ENCODE results near the gene PCDHGA6.
"Not testable (repeated sequence)": the region's sequence is repeated elsewhere in the genome, so short reads cannot be mapped to it uniquely, and the experiment has no call there.

PCDHGA6 gene

DNA sequence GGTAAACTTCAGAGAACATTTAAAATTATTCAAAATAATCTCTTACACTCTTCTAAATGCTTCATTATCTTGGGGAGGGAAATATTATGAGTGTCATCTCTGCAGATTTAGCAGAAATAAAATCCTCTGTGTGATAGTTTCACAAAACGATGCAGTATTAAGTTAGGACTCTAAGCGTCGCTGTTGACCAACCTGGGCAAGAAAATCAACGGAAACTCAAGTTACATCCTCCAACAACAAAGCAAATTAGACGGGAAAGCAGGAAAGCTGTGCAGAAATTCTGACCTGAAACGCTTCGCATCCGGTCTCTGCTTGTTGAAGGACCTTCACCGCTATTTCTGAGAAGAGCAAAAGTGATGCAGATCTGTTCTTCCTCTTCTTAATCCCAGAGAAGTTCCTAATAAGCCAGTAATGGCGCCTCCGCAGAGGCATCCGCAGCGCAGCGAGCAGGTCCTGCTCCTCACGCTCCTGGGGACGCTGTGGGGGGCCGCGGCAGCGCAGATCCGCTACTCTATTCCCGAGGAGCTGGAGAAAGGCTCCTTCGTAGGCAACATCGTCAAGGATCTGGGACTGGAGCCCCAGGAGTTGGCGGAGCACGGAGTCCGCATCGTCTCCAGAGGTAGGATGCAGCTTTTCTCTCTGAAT lies at the start of gene PCDHGA6:
TSS of gene PCDHGA6 (plus strand) at position 219 of the 645 bp plus-strand sequence. CDS start at position 412, 193 bp downstream.
- no peak for DNase-seq (ENCODE audit: low spot score)

DNA sequence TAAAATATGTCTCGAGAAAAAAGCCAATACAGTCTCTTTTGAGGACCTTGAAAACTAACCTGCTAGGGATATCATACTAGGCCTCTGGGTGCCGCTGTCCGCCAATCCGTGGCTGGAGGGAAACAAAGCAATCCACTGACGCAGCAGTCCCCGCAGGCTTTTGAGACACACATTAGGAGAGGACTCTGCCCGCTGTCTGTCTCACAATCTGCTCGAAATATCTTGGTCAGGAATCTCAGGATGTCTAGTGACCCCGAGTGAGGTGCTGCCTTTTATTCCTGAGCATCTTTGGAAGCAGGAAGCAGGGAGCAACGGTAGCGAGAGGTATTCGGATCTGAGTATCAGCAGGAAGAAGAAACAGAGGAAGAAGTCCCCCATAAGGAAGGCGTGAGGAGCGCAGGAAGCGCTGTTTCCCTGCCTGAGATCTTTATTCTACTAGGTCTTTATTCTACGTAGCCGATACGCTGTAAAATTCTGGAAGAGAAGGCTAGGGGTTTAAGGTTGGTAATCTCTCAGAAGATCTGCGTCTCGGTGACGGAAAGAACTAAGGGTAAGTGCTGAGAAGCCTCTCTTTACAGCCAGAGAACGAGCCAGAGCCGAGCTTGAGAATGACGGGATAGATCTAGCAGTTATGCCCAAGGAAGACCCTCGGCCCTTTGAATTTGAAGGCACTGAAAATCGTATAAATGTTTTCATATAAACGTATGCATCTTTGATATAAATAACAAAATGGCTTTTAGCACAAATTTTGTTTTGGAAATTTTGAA lies 47.4 kb upstream of the PCDHGA6 start:
- DNase-seq (ENCODE audit: low spot score), result peak; percentile 60

DNA sequence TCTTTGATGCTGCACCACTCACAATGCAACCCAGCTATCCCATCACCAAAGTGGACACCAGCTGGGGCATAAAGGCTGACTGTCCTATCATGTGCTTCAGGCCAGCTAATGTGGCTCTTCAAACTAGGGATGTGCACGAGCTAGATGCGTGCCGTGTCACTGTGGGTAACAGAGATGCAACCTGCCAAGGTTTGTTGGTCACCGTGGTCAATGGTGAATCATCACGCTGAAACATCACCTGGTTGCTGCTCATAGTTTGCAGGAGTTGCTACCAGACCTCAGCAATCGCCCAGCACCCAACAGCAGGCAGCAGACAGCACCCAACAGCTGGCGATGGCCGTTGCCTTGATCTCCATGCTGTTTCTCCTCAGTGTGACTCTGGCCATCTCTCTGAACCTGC lies 45.5 kb upstream of the PCDHGA6 start:
- no peak for DNase-seq (ENCODE audit: low spot score)

DNA sequence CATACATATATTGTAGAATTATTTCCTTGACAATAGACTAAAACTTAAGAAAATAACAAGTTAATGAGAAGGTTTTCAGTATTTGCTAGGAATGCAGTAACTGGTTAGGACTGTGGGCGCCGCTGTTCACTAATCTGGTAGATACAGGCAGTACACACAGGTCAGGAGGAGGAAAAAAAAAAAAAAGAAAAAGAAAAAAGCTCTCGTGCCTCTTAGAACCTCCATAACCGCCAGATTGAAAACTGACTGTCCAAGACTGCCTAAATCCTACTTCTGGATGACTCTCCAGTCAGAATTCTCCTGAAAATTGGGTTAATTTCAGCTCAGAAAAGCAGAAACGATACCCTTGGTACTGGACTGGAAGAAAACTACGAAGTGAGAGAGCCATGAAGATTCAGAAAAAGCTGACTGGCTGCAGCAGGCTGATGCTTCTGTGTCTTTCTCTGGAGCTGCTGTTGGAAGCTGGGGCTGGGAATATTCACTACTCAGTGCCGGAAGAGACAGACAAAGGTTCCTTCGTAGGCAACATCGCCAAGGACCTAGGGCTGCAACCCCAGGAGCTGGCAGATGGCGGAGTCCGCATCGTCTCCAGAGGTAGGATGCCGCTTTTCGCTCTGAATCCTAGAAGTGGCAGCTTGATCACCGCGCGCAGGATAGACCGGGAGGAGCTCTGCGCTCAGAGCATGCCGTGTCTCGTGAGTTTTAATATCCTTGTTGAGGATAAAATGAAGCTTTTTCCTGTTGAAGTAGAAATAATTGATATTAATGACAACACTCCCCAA lies 43.2 kb upstream of the PCDHGA6 start, which contains the start of gene PCDHGA1:
TSS of gene PCDHGA1 (plus strand) at position 216 of the 782 bp plus-strand sequence.
- peak; percentile 40 for DNase-seq (ENCODE audit: low spot score)

DNA sequence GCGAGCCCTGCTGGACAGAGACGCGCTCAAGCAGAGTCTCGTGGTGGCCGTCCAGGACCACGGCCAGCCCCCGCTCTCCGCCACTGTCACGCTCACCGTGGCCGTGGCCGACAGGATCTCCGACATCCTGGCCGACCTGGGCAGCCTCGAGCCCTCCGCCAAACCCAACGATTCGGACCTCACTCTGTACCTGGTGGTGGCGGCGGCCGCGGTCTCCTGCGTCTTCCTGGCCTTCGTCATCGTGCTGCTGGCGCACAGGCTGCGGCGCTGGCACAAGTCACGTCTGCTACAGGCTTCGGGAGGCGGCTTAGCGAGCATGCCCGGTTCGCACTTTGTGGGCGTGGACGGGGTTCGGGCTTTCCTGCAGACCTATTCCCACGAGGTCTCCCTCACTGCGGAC lies 41.1 kb upstream of the PCDHGA6 start:
- not testable (repeated sequence) for DNase-seq (ENCODE audit: low spot score)

DNA sequence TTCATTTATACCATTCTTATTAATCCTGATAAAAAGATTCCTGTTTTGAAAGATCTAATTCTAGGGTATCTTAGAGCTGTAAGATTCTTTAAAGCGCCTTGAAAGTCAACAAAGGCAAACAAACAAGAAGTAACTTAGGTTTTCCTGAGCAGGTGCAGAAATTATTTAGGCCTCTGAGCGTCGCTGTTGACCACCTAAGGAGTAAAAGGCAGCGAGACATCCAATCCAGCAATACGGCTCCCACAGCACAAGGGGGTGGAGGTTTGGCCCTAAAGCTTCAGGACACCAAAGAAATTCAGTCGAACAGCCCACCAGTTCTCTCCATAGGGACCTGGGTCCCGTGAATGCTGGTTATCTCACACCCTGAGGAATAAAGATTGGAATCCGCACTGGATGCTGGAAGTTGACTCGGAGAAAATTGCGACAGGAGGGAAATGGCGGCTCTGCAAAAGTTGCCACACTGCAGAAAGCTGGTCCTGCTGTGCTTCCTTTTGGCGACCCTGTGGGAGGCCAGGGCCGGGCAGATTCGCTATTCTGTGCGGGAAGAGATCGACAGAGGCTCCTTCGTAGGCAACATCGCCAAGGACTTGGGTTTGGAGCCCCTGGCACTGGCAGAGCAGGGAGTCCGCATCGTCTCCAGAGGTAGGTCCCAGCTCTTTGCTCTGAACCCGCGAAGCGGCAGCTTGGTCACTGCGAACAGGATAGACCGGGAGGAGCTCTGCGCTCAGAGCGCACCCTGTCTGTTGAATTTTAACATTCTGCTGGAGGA lies 35.0 kb upstream of the PCDHGA6 start, which contains the start of gene PCDHGA2:
TSS of gene PCDHGA2 (plus strand) at position 223 of the 769 bp plus-strand sequence.
- DNase-seq (ENCODE audit: low spot score), result peak; percentile 64

DNA sequence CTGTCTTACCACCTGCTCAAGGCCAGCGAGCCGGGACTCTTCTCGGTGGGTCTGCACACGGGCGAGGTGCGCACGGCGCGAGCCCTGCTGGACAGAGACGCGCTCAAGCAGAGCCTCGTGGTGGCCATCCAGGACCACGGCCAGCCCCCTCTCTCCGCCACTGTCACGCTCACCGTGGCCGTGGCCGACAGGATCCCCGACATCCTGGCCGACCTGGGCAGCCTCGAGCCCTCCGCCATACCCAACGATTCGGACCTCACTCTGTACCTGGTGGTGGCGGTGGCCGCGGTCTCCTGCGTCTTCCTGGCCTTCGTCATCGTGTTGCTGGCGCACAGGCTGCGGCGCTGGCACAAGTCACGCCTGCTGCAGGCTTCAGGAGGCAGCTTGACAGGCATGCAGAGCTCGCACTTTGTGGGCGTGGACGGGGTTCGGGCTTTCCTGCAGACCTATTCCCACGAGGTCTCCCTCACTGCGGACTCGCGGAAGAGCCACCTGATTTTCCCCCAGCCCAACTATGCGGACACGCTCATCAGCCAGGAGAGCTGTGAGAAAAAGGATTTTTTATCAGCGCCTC lies 32.8 kb upstream of the PCDHGA6 start:
- DNase-seq (ENCODE audit: low spot score), result not testable (repeated sequence)

DNA sequence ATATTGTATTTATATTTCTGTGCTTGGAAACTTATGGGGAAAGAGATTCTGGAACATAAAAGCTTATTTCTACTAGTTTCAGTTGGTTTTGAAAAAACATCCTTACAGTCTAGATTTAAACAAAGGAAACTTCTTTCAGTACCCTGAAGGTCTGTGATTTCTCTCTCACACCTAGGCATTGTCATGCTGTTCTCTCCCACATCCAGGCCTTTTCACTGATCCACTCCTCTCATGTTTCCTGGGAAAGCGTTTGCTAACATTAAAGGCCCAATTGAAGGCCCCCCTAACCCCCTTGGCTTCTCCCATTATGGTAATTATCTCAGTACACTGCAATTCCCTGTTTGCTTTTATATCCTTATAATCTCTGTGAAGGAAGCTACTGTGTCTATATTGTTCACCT lies 30.9 kb upstream of the PCDHGA6 start:
- no peak for DNase-seq (ENCODE audit: low spot score)

DNA sequence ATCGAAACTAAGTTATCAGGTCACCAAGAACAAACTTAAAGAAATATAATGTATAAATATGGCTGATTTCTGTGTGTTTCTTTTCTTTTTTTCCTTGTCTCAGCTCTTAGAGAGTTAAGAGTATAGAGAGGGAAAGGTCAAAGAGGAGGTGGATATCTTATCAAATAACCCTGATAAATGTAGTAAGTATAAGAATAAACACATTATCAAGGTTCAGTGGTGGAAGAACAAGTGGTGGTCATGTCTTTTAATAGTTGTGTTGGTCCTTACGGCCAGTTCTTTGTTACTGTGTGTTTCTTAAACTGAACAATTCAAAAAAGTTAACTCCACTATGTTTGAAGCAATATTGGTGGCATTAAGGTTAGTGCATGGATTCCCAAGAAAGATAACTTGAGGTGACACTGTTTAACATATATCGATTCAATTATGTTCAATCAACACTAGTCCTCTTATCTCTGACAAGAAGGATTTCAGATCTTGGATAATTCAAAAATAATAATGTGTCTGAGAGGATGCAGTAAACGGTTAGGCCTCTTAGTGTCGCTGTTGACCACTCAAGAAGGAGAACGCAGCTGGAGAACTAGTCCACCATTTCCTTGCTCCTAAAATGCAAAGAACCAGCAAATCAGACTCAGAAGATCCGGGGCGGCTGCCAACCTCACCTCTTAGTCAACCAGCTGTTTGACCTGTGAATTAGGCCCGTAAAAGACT lies 30.3 kb upstream of the PCDHGA6 start, which contains the start of gene PCDHGA3:
TSS of gene PCDHGA3 (plus strand) at position 588 of the 711 bp plus-strand sequence. CDS start 205 bp downstream, outside the sequence.
- peak; percentile 37 for DNase-seq (ENCODE audit: low spot score)

DNA sequence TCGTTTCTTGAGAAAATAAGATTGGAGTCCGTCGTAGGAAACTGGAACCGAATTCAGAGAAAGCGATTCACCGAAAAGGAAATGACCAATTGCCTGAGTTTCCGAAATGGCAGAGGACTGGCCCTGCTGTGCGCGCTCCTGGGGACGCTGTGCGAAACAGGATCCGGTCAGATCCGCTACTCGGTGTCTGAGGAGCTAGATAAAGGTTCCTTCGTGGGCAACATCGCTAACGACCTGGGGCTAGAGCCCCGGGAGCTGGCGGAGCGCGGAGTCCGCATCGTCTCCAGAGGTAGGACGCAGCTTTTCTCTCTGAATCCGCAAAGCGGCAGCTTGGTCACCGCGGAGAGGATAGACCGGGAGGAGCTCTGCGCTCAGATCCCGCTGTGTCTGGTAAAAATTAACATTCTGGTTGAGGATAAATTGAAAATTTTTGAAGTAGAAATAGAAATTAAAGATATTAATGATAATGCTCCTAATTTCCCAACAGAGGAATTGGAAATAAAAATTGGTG lies 29.7 kb upstream of the PCDHGA6 start:
- no peak for DNase-seq (ENCODE audit: low spot score)

DNA sequence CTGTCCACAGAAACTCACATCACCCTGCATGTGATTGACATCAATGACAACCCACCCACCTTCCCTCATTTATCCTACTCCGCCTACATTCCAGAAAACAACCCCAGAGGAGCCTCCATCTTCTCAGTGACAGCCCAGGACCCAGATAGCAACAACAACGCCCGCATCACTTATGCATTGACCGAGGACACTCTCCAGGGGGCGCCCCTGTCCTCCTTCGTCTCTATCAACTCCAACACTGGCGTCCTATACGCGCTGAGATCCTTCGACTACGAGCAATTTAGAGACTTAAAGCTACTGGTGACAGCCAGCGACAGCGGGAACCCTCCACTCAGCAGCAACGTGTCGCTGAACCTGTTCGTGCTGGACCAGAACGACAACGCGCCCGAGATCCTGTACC lies 28.4 kb upstream of the PCDHGA6 start:
- no peak for DNase-seq (ENCODE audit: low spot score)

DNA sequence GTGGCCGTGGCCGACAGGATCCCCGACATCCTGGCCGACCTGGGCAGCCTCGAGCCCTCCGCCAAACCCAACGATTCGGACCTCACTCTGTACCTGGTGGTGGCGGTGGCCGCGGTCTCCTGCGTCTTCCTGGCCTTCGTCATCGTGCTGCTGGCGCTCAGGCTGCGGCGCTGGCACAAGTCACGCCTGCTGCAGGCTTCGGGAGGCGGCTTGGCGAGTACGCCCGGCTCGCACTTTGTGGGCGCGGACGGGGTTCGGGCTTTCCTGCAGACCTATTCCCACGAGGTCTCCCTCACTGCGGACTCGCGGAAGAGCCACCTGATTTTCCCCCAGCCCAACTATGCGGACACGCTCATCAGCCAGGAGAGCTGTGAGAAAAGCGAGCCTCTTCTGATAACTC lies 27.7 kb upstream of the PCDHGA6 start:
- DNase-seq (ENCODE audit: low spot score), result not testable (repeated sequence)

DNA sequence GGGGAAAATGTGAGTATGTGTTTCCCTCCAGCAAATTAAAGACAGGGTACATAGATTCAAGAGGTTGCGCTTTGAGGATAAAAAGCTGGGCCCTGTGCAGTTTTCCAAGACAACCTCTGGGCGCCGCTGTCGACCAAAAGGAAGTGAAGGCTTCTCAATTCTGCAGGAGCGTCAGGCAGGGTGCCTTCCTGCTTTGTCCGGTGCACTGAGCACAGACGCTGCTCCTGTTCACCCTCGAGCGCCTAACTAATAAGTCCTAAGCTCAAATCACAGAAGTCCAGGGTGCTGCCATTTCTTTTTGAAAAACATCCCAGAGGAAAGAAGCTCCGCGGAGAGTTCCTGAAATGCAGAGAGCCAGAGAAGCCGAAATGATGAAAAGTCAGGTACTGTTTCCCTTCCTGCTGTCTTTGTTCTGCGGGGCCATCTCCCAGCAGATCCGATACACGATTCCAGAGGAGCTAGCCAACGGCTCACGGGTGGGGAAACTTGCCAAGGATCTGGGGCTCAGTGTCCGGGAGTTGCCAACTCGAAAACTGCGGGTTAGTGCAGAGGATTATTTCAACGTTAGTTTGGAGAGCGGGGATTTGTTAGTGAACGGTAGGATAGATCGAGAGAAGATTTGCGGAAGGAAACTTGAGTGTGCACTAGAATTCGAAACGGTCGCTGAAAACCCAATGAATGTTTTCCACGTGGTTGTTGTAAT lies 23.6 kb upstream of the PCDHGA6 start, which contains the start of gene PCDHGB1:
TSS of gene PCDHGB1 (plus strand) at position 183 of the 703 bp plus-strand sequence. CDS start at position 345, 162 bp downstream.
- DNase-seq (ENCODE audit: low spot score), result peak; percentile 74

DNA sequence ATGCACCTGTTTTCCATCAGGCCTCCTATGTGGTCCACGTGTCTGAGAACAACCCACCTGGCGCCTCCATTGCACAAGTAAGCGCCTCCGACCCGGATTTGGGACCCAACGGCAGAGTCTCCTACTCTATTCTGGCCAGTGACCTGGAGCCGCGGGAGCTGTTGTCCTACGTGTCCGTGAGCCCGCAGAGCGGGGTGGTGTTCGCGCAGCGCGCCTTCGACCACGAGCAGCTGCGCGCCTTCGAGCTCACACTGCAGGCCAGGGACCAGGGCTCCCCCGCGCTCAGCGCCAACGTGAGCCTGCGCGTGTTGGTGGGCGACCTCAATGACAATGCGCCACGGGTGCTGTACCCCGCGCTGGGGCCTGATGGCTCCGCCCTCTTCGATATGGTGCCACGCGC lies 22.1 kb upstream of the PCDHGA6 start:
- no peak for DNase-seq (ENCODE audit: low spot score)

DNA sequence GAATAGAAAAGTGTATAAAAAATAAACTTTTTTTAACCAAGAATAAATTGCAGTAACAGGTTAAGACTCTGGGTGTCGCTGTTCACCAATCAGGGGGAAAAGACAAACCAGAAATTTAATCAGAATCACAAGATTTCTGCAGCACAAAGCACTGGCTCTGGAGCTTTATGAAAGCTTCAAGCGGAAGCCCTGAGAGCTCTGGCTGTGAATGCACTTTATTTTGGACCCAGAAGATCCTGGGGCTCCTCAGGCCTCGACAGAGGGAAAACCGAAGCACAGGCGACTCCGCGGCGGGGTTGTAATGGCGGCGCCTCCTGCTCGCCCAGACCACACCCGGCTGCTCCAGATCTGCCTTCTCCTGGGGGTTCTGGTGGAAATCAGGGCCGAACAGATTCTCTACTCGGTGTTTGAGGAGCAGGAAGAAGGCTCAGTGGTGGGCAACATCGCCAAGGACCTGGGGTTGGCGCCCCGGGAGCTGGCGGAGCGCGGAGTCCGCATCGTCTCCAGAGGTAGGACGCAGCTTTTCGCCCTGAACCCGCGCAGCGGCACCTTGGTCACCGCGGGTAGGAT lies 18.7 kb upstream of the PCDHGA6 start, which contains the start of gene PCDHGA4:
TSS of gene PCDHGA4 (plus strand) at position 122 of the 570 bp plus-strand sequence. CDS start at position 209, 87 bp downstream.
- no peak for DNase-seq (ENCODE audit: low spot score)

DNA sequence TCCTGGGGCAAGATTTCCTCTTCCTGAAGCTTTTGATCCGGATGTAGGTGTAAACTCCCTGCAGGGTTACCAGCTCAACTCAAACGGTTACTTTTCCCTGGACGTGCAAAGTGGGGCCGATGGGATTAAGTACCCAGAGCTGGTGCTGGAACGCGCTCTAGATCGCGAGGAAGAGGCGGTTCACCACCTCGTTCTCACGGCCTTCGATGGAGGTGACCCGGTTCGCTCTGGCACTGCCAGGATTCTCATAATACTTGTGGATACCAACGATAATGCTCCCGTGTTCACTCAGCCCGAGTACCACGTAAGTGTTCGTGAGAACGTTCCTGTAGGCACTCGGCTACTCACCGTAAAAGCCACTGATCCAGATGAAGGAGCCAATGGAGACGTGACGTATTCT lies 18.1 kb upstream of the PCDHGA6 start:
- no peak for DNase-seq (ENCODE audit: low spot score)

DNA sequence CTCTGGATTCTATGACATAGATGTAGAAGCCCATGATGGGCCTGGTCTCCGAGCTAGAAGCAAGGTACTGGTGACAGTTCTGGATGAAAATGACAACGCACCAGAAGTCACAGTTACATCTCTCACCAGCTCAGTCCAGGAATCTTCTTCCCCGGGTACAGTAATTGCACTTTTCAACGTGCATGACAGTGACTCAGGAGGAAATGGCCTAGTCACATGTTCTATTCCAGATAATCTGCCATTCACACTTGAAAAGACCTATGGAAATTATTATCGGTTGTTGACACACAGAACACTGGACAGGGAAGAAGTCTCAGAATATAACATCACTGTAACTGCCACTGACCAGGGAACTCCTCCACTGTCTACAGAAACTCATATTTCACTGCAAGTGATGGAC lies 17.6 kb upstream of the PCDHGA6 start:
- DNase-seq (ENCODE audit: low spot score), result no peak

DNA sequence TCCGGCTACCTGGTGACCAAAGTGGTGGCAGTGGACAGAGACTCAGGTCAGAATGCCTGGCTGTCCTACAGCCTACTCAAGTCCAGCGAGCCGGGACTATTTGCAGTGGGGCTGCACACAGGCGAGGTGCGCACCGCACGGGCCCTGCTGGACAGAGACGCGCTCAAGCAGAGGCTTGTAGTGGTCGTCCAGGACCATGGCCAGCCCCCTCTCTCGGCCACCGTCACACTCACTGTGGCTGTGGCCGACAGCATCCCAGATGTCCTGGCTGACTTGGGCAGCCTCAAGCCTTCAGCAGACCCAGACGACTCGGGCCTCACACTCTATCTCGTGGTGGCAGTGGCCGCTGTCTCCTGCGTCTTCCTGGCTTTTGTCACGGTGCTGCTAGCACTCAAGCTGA lies 16.7 kb upstream of the PCDHGA6 start:
- DNase-seq (ENCODE audit: low spot score), result no peak

DNA sequence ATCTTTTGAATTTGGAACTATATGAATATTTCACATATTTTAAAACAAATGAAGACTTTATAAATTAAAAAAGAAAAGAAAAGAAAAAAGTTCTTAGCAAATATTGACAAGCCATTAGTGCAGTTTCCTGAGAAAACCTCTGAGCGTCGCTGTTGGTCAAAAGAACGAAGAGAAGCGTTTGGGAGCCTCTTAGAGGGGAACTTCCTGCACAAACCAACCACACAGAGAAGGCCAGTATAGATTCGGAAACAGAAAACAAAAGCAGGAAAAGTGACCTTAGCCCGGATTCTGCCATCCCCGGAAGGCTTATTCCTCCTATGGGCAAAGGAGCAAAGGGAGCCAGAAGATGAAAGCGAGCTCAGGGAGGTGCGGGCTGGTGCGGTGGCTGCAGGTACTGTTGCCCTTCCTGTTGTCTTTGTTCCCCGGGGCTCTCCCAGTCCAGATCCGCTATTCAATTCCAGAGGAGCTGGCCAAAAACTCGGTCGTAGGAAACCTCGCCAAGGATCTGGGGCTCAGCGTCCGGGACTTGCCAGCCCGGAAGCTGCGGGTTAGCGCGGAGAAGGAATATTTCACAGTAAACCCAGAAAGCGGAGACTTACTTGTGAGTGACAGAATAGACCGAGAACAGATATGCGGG lies 13.8 kb upstream of the PCDHGA6 start, which contains the start of gene PCDHGB2:
TSS of gene PCDHGB2 (plus strand) at position 205 of the 637 bp plus-strand sequence. CDS start at position 347, 142 bp downstream.
- DNase-seq (ENCODE audit: low spot score), result peak; percentile 70
